Right cardiac atrium (tissue), 5 donors: ENCODE measurements around the gene HOXA13. TPM values are rescaled to one million over a fixed set of nuclear protein-coding genes. Genes with fewer than 3 reads are reported as not detected.

Source experiments
- ATAC-seq, 2 donors: fragments of 200-7000 bp; cut with Tn5 transposase; one replicate each; pipeline versions ENCODE4 v1.8.0 to v1.9.1; 2020; ENCODE audit warnings: moderate library complexity in 2 of 2, mild to moderate bottlenecking in 1 of 2
- DNase-seq, 3 donors: peaks; one replicate each; pipeline ENCODE4 v3.0.0-alpha.2; 2020
- H3K27ac ChIP-seq: one replicate; pipeline ENCODE4 v1.5.1; 2013; ENCODE audit warnings: mild to moderate bottlenecking, low read length, control low read depth, moderate library complexity
- H3K27me3 ChIP-seq: one replicate; pipeline ENCODE4 v1.6.1; 2013; ENCODE audit not compliant: control insufficient read depth, insufficient read depth
- H3K4me1 ChIP-seq: one replicate; pipeline ENCODE4 v1.6.1; 2013; ENCODE audit warnings: low read length; ENCODE audit not compliant: control insufficient read depth, insufficient read depth
- H3K4me3 ChIP-seq: one replicate; pipeline ENCODE4 v1.5.1; 2013; ENCODE audit warnings: low read length, control low read depth
- H3K9me3 ChIP-seq: one replicate; pipeline ENCODE4 v1.6.1; 2013; ENCODE audit warnings: low read length; ENCODE audit not compliant: control insufficient read depth
- WGBS: extraction: QIAGEN DNeasy Blood & Tissue Kit; methylation state at CpG from one replicate; pipeline ENCODE4 v1.1.7; 2013; 5-methylcytosine and 5-hydroxymethylcytosine counted together
- intact Hi-C, 4 donors: fragments of 100-400 bp; cut with DNase I; formaldehyde crosslinking; loops; one replicate each; pipeline versions ENCODE4 v1.11.0 to v1.14.0; 2022 to 2023
- long read RNA-seq, 4 donors: library from polyadenylated mRNA; unstranded; transcript quantifications; one replicate each; pipeline ENCODE4 v2.0.0, GENCODE V29; 2020 to 2021
- polyA plus RNA-seq: library from polyadenylated mRNA; stranded (reverse); fragments of 200-250 nt; gene quantifications from one replicate; pipeline ENCODE4 v1.2.3, GENCODE V29; 2013
- total RNA-seq, 4 donors: library from RNA; stranded (reverse); fragmentation: NEBNext Ultra II Directional; extraction: Animal tissue kit (Norgen Biotek cat#: 25700); gene quantifications; one replicate each; pipeline ENCODE4 v1.2.1, GENCODE V29; 2021
- donor health status: healthy with polysubstance abuse.
- donor health status: DM: no; HTN: yes; CAD: no.
- donor health status: DM: no; HTN: no; CAD: no.
- donor health status: DM: no; HTN: yes; CAD: no; lungs with severe emphysema.
- donor health status: DM: yes; HTN: yes; CAD: no.

HOXA13 gene
- total RNA-seq (not detected), polyA plus RNA-seq (not detected)
- long read RNA-seq, donor 1, result 0 reads
- long read RNA-seq, donor 2, result 0 reads
- long read RNA-seq, donor 3, result 0 reads
- long read RNA-seq, donor 4, result 0 reads

GRCh38 chr7:27199849-27200760, at the start of gene HOXA13:
HOXA13 (minus strand) TSS chr7:27200091; CDS start chr7:27200077, 14 bp downstream.
- Histone ChIP-seq H3K27ac (no peak within 1 kb of the TSS), H3K9me3 (no peaks in the 10 kb centered on the region), H3K27me3 (no peaks in the 10 kb centered on the region), H3K4me1 (peaks cover 1% of the 10 kb centered on the region), H3K4me3 (peak within 1 kb of the TSS; percentile 63)
- peak; percentile 56 to 57 for ATAC-seq
- DNase-seq, result no peak
- intact Hi-C loops, result loop anchor here in 3 of 4 donors (5.0 to 10.0 kb wide), 7 partner anchors 377 to 895 kb away; no protein-coding TSS in a partner anchor
- 2% methylated on average over 99 of the region's 99 CpGs for WGBS

- Histone ChIP-seq H3K27ac (no peak overlapping the region), H3K4me3 (no peak overlapping the region), H3K9me3 (no peaks in the 10 kb centered on the region), H3K27me3 (no peaks in the 10 kb centered on the region), H3K4me1 (peaks cover 4% of the 10 kb centered on the region)
- ATAC-seq, result no peak
- no peak for DNase-seq
- intact Hi-C loops, result no loop called here
- WGBS, result 8% methylated on average over 23 of the region's 23 CpGs
Measured at GRCh38 chr7:27248911-27249723, 49.2 kb upstream of the HOXA13 start.

- ATAC-seq (no peak), DNase-seq (no peak)
- H3K27me3 ChIP-seq, result no peaks in the 10 kb centered on the region
- no peak overlapping the region for H3K27ac ChIP-seq
- WGBS, result 56% methylated on average over 3 of the region's 3 CpGs
- H3K9me3 ChIP-seq, result no peaks in the 10 kb centered on the region
- H3K4me1 ChIP-seq, result peaks cover 4% of the 10 kb centered on the region
- intact Hi-C loops, result no loop called here
- no peak overlapping the region for H3K4me3 ChIP-seq
Measured at GRCh38 chr7:27248427-27248806, 48.5 kb upstream of the HOXA13 start.

GRCh38 chr7:27247452-27248426, 47.8 kb upstream of the HOXA13 start:
- 38% methylated on average over 4 of the region's 4 CpGs for WGBS
- Histone ChIP-seq H3K4me1 (peaks cover 4% of the 10 kb centered on the region), H3K4me3 (no peak overlapping the region), H3K27ac (no peak overlapping the region), H3K9me3 (no peaks in the 10 kb centered on the region), H3K27me3 (no peaks in the 10 kb centered on the region)
- ATAC-seq (no peak), DNase-seq (no peak)
- intact Hi-C loops, result no loop called here

DNA sequence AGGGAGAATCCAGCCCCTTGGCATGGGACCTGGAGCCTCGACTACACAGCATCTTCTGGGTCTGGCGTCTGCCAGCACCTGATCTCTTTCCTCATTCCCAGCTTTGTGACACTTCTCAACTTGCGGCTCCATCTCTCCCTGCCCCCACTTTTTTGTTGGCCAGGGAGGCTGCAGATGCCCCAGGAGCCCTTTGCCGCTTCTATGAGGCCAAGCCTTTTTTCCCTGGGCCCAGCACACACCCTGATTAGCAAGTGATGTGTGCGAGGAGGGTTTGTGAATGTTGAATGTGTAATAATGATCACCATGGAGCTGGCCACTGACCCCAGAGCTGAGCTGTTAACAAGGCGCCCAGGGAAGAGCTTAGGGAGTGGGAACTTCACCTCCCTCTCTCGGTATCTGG, 47.1 kb upstream of the HOXA13 start:
- H3K4me3 ChIP-seq, result no peak overlapping the region
- DNase-seq (no peak), ATAC-seq (no peak)
- no peaks in the 10 kb centered on the region for H3K27me3 ChIP-seq
- no peak overlapping the region for H3K27ac ChIP-seq
- intact Hi-C loops, result no loop called here
- H3K9me3 ChIP-seq, result no peaks in the 10 kb centered on the region
- WGBS, result 44% methylated on average over 7 of the region's 7 CpGs
- H3K4me1 ChIP-seq, result peaks cover 4% of the 10 kb centered on the region

DNA sequence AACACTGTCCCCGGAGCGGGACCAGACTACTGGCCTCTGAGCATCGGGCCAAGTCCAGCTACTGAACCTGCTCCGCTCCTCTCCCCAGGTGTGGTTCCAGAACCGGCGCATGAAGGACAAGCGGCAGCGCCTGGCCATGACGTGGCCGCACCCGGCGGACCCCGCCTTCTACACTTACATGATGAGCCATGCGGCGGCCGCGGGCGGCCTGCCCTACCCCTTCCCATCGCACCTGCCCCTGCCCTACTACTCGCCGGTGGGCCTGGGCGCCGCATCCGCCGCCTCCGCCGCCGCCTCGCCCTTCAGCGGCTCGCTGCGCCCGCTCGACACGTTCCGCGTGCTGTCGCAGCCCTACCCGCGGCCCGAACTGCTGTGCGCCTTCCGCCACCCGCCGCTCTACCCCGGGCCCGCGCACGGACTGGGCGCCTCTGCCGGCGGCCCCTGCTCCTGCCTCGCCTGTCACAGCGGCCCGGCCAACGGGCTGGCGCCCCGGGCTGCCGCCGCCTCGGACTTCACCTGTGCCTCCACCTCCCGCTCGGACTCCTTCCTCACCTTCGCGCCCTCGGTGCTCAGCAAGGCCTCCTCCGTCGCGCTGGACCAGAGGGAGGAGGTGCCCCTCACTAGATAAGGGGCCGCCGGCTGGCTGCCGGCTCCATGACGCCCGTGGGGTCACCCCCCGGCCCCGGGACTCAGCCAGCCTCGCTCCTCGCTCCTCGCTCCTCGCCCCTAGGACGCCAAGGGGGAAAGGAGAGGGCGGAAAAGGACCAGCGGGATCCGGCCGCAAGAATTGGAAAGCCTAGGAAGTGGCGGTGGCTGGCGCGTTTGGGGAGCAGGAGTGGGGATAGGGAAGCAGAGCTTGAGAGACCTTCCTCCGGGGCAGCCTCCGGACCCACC, 46.2 kb upstream of the HOXA13 start:
- peak overlapping the region; percentile 15 for H3K4me3 ChIP-seq
- no peaks in the 10 kb centered on the region for H3K27me3 ChIP-seq
- no peaks in the 10 kb centered on the region for H3K4me1 ChIP-seq
- intact Hi-C loops, result no loop called here
- WGBS, result 5% methylated on average over 90 of the region's 90 CpGs
- ATAC-seq (peak; percentile 28 to 39), DNase-seq (no peak)
- no peaks in the 10 kb centered on the region for H3K9me3 ChIP-seq
- H3K27ac ChIP-seq, result no peak overlapping the region

DNA sequence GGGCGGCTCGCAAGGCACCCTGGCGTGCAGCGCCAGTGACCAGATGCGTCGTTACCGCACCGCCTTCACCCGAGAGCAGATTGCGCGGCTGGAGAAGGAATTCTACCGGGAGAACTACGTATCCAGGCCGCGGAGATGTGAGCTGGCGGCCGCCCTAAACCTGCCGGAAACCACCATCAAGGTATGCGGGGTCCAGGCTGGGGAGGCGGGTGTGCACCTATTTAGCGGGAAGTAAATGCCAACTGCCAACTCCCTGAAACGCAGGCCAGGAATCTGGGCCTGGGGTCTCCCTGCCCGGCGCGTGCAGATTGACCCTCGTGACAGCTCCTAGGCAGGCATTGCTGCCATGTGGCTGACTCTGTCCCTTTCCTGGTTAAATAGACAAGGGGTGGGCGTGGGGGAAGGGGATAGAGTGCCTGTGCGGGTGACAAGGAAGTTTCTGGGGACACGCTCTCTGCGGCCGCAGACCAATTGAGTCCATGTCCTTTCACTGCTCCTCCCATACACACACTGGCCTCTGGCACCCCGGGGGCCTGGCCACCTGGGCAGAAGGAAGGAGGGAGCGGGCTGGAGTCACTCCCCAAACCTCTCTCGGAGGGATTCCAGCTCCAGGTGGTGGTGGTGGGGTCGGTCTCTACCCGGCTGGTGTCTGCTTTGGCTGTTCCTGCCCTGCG, 45.4 kb upstream of the HOXA13 start:
- Histone ChIP-seq H3K4me1 (no peaks in the 10 kb centered on the region), H3K27ac (no peak overlapping the region), H3K9me3 (no peaks in the 10 kb centered on the region), H3K27me3 (no peaks in the 10 kb centered on the region), H3K4me3 (peak overlapping the region; percentile 15)
- ATAC-seq (peak in 1 of 2 donors; percentile 11), DNase-seq (no peak)
- WGBS, result 11% methylated on average over 37 of the region's 37 CpGs
- intact Hi-C loops, result no loop called here

DNA sequence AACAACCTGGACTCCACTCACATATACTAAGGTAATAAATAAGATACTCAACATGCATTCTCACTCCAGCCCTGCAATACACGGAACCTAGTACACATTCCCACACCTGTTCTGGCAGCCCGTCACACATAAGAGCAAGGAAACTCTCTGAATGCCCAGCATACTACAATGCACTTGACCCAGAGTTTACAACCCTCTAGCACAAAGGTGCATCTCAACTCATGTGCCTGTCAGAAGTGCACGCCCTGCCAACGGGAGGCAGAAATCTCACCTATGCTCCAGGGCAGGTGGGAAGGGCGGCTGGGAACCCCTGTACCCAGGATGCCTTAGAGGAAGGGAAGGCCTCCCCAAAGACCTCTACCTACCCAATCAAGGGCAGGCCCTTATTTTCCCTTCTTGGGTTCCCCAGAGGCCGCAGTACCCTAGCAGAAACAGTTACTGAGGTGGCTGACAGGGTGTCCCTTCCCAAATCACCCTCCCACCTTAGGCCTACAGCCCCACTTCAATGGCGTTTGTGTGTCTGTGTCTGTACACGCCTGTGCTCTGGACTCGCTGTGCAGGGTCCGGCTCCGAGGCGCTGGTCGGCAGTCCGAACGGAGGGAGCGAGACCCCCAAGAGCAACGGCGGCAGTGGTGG, 44.7 kb upstream of the HOXA13 start:
- Histone ChIP-seq H3K27me3 (no peaks in the 10 kb centered on the region), H3K27ac (no peak overlapping the region), H3K9me3 (no peaks in the 10 kb centered on the region), H3K4me1 (no peaks in the 10 kb centered on the region), H3K4me3 (no peak overlapping the region)
- ATAC-seq (no peak), DNase-seq (no peak)
- WGBS, result 16% methylated on average over 18 of the region's 18 CpGs
- intact Hi-C loops, result no loop called here
